ENCODE data around the gene CC2D1A.
A peak's percentile ranks its signal among the peaks of the same experiment; 100 is the strongest.
"Not testable (repeated sequence)": the region's sequence is repeated elsewhere in the genome, so short reads cannot be mapped to it uniquely, and the experiment has no call there.

Gene CC2D1A

GRCh38 chr19:13963603-13964105 lies 57.7 kb downstream of the CC2D1A start:
- no peak for DNase-seq

GRCh38 chr19:13964776-13965175 lies 58.8 kb downstream of the CC2D1A start:
- DNase-seq = no peak

- DNase-seq = no peak
Observed at GRCh38 chr19:13965377-13965896, 59.4 kb downstream of the CC2D1A start.

- no peak for DNase-seq
Observed at GRCh38 chr19:13965926-13966683, 60.1 kb downstream of the CC2D1A start.

- DNase-seq = no peak
Observed at GRCh38 chr19:13966684-13967128, 60.7 kb downstream of the CC2D1A start.

GRCh38 chr19:13967206-13967605 lies 61.2 kb downstream of the CC2D1A start:
- DNase-seq = not testable (repeated sequence)

- DNase-seq = no peak
Observed at GRCh38 chr19:13968383-13968935, 62.5 kb downstream of the CC2D1A start.

- no peak for DNase-seq
Observed at GRCh38 chr19:13968999-13969398, 63.0 kb downstream of the CC2D1A start.

GRCh38 chr19:13969897-13970296 lies 63.9 kb downstream of the CC2D1A start:
- DNase-seq = no peak

- not testable (repeated sequence) for DNase-seq
Observed at GRCh38 chr19:13971868-13972267, 65.9 kb downstream of the CC2D1A start.

- no peak for DNase-seq
Observed at GRCh38 chr19:13972368-13973155, 66.6 kb downstream of the CC2D1A start.

GRCh38 chr19:13973479-13973878 lies 67.5 kb downstream of the CC2D1A start:
- DNase-seq = not testable (repeated sequence)

GRCh38 chr19:13974073-13974472 lies 68.1 kb downstream of the CC2D1A start:
- DNase-seq = peak; percentile 48 to 56

GRCh38 chr19:13975870-13976269 lies 69.9 kb downstream of the CC2D1A start:
- DNase-seq = no peak

- no peak for DNase-seq
Observed at GRCh38 chr19:13976446-13976845, 70.4 kb downstream of the CC2D1A start.

GRCh38 chr19:13977803-13978202 lies 71.8 kb downstream of the CC2D1A start:
- DNase-seq = no peak

GRCh38 chr19:13978351-13979243 lies 72.6 kb downstream of the CC2D1A start:
- peak; percentile 46 to 55 for DNase-seq

GRCh38 chr19:13979244-13979615 lies 73.2 kb downstream of the CC2D1A start:
- DNase-seq = no peak

GRCh38 chr19:13979686-13980085 lies 73.7 kb downstream of the CC2D1A start:
- DNase-seq = no peak

GRCh38 chr19:13980340-13980739 lies 74.3 kb downstream of the CC2D1A start:
- no peak for DNase-seq
